Measurements from ENCODE around the gene DYNLRB2.

DNA sequence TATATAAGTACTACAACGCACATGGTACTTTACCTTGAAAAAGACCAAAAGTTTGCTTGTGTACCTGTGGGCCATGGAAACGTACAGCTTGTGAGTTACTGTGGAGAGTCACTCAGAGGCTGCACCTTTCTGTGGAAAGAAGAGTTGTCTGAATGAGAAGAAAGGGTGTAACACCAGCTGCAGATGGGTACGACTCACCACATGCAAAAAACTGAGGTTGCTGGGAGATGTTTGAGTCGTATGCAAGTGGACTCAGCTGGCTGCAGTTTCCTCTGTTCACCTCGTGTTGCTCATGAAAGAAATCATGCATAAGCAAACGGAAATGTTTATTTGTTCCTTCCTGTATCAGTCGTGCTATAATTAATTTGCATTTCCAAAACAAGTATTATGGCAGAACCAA lies 22.4 kb upstream of the DYNLRB2 start:
- TF ChIP-seq, protein P1, sequence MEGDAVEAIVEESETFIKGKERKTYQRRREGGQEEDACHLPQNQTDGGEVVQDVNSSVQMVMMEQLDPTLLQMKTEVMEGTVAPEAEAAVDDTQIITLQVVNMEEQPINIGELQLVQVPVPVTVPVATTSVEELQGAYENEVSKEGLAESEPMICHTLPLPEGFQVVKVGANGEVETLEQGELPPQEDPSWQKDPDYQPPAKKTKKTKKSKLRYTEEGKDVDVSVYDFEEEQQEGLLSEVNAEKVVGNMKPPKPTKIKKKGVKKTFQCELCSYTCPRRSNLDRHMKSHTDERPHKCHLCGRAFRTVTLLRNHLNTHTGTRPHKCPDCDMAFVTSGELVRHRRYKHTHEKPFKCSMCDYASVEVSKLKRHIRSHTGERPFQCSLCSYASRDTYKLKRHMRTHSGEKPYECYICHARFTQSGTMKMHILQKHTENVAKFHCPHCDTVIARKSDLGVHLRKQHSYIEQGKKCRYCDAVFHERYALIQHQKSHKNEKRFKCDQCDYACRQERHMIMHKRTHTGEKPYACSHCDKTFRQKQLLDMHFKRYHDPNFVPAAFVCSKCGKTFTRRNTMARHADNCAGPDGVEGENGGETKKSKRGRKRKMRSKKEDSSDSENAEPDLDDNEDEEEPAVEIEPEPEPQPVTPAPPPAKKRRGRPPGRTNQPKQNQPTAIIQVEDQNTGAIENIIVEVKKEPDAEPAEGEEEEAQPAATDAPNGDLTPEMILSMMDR (IDR thresholded peaks at IDR 0.05) = no peak
- no peak for TF ChIP-seq POLR2AphosphoS5 (IDR thresholded peaks at IDR 0.05; ENCODE audit: low read depth, low read length)

All from SK-N-SH (cell line).